Endothelial cell of umbilical vein (primary cell): ENCODE results near the gene S1PR4.

Experiments
- EZH2 ChIP-seq: IDR thresholded peaks from 2 replicates; pipeline ENCODE4 v1.6.1; 2012; ENCODE audit warnings: borderline replicate concordance, low read depth, mild to moderate bottlenecking, moderate library complexity, low read length, inconsistent platforms; ENCODE audit not compliant: severe bottlenecking
- GATA2 ChIP-seq: IDR thresholded peaks from 2 replicates; pipeline ENCODE4 v1.7.0; 2011; ENCODE audit warnings: low read depth, mild to moderate bottlenecking, moderate library complexity, mixed read lengths, low read length; ENCODE audit not compliant: insufficient read length, insufficient read depth
- JUN ChIP-seq: IDR thresholded peaks from 2 replicates; pipeline ENCODE4 v1.6.1; 2011; ENCODE audit warnings: borderline replicate concordance, low read depth; ENCODE audit not compliant: insufficient read length, insufficient read depth
- MYC ChIP-seq: IDR thresholded peaks from one replicate; pipeline ENCODE4 v1.6.1; 2011; ENCODE audit warnings: mild to moderate bottlenecking, low read depth, low read length
- POLR2A ChIP-seq: IDR thresholded peaks from 2 replicates; pipeline ENCODE4 v1.6.1; 2012; ENCODE audit warnings: low read depth, mild to moderate bottlenecking, control low read depth, low read length
- POLR2AphosphoS5 ChIP-seq: IDR thresholded peaks from 2 replicates; pipeline ENCODE4 v1.6.1; 2012; ENCODE audit warnings: low read depth, mild to moderate bottlenecking, control low read depth, low read length, moderate library complexity; ENCODE audit not compliant: insufficient read depth
- TF ChIP-seq, protein P1 (sequence below), 2 donors: IDR thresholded peaks; 1 replicate in 1 of 2; 2 replicates in 1 of 2; pipeline ENCODE4 v1.5.1; 2011; ENCODE audit warnings: low read length in 2 of 2, mild to moderate bottlenecking in 2 of 2, moderate library complexity in 2 of 2, control low read depth in 1 of 2, inconsistent platforms in 1 of 2, low read depth in 1 of 2; ENCODE audit not compliant: insufficient read depth in 1 of 2; ENCODE audit errors: extremely low read depth in 1 of 2
- TF ChIP-seq, protein P2 (sequence below): IDR thresholded peaks from 2 replicates; pipeline ENCODE4 v1.6.1; 2011; ENCODE audit not compliant: insufficient read depth, insufficient read length

DNA sequence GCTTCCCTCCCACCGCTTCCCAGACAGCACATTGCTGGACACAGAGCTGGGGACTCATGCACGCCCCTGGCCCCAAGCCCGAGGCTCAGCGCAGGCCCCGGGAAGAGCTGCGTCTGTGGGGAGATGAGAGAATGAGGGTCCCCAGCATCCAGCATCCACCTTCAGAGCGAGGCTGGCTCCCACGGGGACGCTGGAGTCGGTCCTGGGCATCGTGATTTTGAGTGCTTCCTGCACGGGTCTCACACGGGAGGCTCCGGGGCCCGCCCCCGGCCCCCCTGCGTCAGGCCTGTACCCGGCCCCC lies 11.9 kb downstream of the S1PR4 start:
- TF ChIP-seq, protein P1, sequence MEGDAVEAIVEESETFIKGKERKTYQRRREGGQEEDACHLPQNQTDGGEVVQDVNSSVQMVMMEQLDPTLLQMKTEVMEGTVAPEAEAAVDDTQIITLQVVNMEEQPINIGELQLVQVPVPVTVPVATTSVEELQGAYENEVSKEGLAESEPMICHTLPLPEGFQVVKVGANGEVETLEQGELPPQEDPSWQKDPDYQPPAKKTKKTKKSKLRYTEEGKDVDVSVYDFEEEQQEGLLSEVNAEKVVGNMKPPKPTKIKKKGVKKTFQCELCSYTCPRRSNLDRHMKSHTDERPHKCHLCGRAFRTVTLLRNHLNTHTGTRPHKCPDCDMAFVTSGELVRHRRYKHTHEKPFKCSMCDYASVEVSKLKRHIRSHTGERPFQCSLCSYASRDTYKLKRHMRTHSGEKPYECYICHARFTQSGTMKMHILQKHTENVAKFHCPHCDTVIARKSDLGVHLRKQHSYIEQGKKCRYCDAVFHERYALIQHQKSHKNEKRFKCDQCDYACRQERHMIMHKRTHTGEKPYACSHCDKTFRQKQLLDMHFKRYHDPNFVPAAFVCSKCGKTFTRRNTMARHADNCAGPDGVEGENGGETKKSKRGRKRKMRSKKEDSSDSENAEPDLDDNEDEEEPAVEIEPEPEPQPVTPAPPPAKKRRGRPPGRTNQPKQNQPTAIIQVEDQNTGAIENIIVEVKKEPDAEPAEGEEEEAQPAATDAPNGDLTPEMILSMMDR (IDR thresholded peaks at IDR 0.05; ENCODE audit: extremely low read depth in 1 of 2, insufficient read depth in 1 of 2, low read depth in 1 of 2, low read length in 2 of 2): no peak
- no peak for TF ChIP-seq POLR2AphosphoS5
- TF ChIP-seq, protein P2, sequence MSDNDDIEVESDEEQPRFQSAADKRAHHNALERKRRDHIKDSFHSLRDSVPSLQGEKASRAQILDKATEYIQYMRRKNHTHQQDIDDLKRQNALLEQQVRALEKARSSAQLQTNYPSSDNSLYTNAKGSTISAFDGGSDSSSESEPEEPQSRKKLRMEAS: no peak
- TF ChIP-seq EZH2: no peak
- no peak for TF ChIP-seq GATA2
- no peak for TF ChIP-seq MYC
- no peak for TF ChIP-seq POLR2A
- no peak for TF ChIP-seq JUN
